HG02938 (cell line): ENCODE data around the gene TOX4.
"Not testable (repeated sequence)": the region's sequence is repeated elsewhere in the genome, so short reads cannot be mapped to it uniquely, and the experiment has no call there.

Experiments used
- ATAC-seq: cut with Tn5 transposase; IDR thresholded peaks from one replicate; pipeline ENCODE4 v1.9.1; 2021; ENCODE audit warnings: mild to moderate bottlenecking, moderate library complexity; ENCODE audit not compliant: unreplicated experiment

The TOX4 gene

DNA sequence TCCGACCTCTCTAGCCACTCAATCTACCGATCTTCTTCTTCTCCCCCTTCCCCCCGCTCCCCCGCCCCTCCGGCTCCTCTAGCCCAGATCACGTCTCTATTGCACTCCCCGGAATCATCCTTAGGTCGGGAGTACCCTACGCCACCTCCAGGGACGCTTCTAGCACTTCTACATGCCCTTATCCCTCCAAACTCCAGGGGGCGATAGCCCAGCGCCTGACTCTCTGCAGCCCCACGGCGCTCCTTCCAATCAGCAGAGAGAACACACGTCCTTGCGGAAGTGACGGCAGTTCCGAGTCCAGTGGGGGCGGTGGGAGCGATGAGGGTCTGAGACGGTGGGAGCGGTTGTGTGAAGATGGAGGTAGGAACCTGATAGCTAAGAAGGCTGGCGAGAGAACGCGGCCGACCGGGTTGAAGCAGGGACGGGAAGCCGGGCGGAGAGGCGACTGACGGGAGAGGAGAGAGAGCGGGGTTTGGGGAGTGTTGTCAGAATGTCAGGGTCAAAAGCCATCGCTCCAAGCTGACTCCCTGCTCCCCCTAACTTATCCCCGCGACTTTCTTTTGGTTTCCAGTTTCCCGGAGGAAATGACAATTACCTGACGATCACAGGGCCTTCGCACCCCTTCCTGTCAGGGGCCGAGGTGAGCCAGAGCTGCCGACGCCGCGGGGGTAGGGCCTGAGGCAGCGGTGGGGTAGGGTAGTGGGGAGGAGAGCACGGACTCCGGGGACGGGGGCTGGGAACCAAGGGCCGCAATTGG is at the start of gene TOX4, which contains the start of gene RAB2B:
Gene TOX4, plus strand, starts transcription at position 271 of the 757 bp plus-strand sequence. Its CDS starts 84 bp downstream, at position 355.
Gene RAB2B, minus strand, starts transcription at position 35 of the 757 bp plus-strand sequence. CDS start 87 bp downstream, outside the sequence.
- ATAC-seq = peak; percentile 98

DNA sequence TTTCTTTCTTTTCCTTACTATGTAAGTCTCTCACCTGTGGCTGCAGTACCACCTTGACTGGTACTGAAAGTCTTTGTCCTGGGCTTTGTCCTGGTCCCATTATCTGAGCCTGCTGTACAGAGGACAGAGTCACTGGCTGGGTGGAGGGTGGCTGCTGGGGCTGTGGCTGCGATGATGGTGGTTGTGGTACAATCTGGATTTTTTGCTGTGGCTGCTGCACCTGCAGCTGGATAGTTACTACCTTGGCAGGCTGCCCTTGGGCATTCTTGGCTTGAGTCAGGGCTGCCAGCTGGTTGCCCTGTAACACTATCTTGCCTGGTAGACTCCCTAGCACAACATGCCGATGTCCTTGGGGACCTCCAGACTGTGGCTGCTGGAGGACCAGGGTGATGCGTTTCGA is 48.1 kb upstream of the TOX4 start:
- ATAC-seq = no peak

- ATAC-seq = no peak
Measured at GRCh38 chr14:21431126-21431525, 45.9 kb upstream of the TOX4 start.

DNA sequence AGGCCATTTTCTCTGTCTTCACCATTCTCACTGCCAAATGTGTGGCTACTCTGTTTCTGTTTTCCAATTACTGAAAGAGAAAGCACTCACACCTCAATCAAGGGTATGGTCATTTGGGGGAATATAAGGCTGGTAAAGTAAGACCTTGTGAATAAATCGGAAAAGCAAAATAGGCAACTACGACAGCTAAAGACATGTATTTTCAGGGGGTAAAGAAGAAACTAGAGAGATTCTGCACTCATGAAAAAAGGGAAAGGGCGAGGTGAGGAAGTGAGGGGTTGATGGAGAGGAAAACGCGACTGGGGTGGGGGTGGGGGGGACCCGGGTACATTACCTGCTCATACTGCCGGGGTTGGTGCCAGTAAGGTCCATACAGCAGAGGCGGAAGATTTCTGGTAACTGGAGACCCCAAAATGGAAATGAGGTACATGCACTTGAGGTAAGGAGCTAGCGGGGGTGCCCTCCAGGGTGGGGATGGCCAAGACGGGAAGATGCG is 40.4 kb upstream of the TOX4 start:
- no peak for ATAC-seq

GRCh38 chr14:21437063-21437901 is 39.7 kb upstream of the TOX4 start:
- ATAC-seq = peak; percentile 98

GRCh38 chr14:21440859-21441258 is 36.1 kb upstream of the TOX4 start:
- ATAC-seq = no peak

DNA sequence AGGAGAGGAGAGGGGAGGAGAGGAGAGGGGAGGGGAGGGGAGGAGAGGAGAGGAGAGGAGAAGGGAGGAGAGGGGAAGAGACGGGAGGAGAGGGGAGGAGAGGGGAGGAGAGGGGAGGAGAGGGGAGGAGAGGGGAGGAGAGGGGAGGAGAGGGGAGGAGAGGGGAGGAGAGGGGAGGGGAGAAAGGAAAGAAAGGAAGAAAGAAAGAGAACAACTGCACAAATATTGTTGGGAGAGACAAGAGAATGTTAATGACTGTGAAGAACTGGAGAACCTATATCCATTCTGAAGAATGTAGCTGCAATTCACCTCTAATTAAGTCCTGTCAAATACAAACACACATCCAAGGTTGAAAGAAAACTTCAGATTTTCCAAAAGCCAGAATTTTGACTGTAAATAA is 34.3 kb upstream of the TOX4 start:
- ATAC-seq = not testable (repeated sequence)

DNA sequence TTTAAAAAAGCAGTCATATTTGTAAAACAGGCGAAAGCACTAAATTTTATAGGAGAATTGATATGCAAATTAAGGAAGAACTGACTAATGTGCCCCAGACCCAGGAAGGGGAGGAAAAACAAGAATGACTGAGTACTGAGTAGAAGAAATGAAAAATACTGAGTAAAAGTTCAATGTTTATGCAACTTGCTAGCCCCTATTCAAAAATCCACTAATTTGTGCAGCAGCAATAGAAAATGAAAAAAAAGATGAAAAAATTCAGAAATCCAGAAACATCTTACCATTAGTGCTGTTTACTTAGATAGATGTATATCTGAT is 27.1 kb upstream of the TOX4 start:
- ATAC-seq = no peak

GRCh38 chr14:21454843-21455544 is 22.0 kb upstream of the TOX4 start:
- ATAC-seq = no peak

DNA sequence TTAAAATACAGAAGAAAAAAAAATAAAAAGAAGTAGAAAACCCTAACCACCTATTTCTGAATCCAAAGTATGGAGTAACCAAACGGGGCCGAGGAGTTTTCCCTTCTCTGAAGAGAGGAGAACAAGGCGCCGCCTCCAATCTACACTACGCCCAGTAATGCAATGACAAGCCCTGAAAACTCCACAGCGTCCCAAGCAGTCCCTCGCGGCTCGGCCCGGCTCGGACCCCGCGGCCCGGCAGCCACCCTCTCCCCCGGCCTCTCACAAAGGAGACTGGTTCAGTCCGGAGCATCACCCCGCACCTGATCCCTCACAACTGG is 21.4 kb upstream of the TOX4 start:
- no peak for ATAC-seq

- ATAC-seq = peak; percentile 95
Measured at GRCh38 chr14:21455912-21456667, 20.9 kb upstream of the TOX4 start, which contains the start of gene CHD8. Gene CHD8 (minus strand): TSS chr14:21456123. CDS start chr14:21431643, 24,480 bp downstream.

- ATAC-seq = no peak
Measured at GRCh38 chr14:21467616-21468015, 9.4 kb upstream of the TOX4 start.

DNA sequence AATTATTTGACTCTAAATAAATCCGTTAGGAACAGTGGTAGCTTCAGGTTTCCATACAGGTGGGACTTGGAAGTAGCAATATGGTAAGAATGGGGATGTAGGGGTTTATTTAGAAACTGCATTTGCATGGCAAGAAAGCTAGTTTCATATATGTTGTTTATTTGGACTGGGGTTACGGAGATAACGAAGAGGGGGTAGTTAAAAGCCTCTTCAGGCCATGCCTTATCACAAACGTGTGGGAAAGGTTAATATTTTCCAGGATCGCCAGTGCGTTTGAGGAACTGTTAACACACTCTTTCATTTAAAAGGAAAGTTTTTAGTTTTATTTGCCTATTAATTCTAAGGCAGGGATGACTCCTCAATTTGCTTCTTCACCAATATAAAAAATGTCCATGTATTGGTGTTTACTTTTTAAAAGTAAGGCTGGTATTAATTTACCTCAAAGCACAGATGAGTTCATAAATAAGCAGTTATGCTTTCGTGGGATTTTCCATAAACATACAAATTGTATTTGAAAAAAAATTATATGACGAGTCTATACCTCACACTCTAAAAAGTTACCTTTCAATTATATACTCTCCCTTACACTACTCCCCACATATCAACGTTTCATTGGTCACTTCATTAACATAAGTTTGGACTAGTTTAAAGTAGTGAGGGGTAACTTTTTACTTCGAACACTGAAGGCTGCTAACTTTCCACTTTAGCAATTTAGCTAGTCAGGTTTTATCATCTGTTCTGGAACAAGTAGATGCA is 1.1 kb upstream of the TOX4 start:
- no peak for ATAC-seq

DNA sequence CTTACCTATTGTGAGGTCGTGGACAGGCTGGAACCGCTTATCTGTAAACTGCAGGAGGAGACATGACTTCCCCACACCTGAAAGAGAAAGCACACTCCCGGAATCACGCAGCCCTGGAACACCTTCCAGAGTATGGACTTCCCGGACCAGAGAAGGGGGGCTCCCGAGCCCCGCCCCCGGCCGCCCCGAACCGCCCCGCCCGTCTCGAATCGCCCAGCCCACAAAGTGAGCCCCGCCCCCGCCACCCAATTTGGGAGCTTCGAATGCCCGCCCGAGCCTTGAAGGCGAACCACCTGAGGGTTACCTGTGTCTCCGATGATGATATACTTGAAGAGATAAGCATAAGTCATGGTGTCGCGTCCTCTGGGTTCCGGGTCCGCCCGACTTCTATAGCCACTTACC is 471 bp upstream of the TOX4 start:
- no peak for ATAC-seq

DNA sequence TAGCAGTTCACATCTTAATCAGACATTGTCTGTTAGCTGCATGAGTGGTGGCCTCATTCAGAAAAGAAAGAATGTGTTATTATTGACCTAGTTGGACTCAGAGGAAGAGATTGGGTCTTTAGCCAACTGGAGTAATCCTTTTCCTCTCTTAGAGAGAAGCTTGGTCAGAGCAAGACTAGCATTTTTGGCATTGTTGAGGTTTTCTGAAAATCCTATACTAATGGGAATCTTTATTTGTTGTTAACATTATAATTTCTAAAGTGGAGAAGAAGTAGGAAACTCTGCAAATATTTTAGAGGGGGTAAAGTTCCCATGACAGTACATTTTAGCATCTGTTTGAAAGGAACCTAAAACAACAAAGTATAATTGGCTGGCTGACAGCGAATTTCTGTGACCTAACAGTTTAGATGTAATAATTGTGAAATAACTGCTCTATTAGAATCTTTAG is 9.7 kb downstream of the TOX4 start:
- ATAC-seq = no peak

DNA sequence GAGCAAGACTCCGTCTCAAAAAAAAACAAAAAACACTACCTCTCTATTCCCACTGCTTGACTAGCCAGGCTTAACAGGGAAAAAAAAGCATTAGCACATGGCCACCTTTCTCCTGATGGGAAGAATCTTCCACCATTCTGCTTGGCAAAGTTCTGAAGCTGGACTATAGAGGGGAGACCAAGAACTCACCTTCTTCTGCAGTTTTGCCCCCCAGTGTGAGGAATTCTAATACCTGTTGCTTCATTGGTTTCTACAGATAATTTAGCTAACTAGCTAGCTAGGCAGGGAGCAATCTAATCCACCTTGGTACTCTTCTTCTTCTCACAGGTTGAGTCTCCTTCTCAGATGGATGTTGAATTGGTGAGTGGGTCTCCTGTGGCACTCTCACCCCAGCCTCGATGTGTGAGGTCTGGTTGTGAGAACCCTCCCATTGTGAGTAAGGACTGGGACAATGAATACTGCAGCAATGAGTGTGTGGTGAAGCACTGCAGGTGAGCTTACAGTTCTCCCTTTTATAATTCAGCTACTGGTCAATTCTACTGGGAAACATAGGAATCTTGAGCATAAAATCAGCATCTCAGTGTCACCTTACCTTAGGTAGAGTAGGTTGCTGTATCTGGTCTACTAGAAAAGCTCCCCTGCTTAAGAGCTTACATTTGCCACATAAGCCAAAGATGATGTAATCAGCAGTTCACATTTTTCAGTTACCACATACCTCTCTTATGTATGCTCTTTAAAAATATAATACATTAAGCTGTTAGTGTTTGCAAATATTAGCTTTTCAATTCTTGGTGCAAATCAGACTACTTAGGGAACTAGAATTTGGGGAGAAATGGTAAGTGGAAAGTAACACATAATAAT is 18.1 kb downstream of the TOX4 start:
- no peak for ATAC-seq

- ATAC-seq = no peak
Measured at GRCh38 chr14:21496453-21496852, 19.5 kb downstream of the TOX4 start.

- ATAC-seq = no peak
Measured at GRCh38 chr14:21498540-21499526, 21.8 kb downstream of the TOX4 start.
